NCI-H128 (cell line): ENCODE measurements around the gene GARNL3.
A peak's percentile ranks its signal among the peaks of the same experiment; 100 is the strongest.

ENCODE experiments used
- DNase-seq: peaks from one replicate; lab custom pipeline; 2025; ENCODE audit not compliant: unreplicated experiment; lab: John Stamatoyannopoulos, UW

Gene GARNL3

GRCh38 chr9:127233989-127234388 lies 30.6 kb upstream of the GARNL3 start:
- no peak for DNase-seq

GRCh38 chr9:127237801-127238200 lies 26.8 kb upstream of the GARNL3 start:
- DNase-seq, result no peak

- DNase-seq, result no peak
Observed at GRCh38 chr9:127241354-127241753, 23.2 kb upstream of the GARNL3 start.

GRCh38 chr9:127244609-127245601 lies 19.7 kb upstream of the GARNL3 start:
- DNase-seq, result peak; percentile 94

GRCh38 chr9:127245637-127246164 lies 18.9 kb upstream of the GARNL3 start:
- no peak for DNase-seq

GRCh38 chr9:127248241-127248640 lies 16.3 kb upstream of the GARNL3 start:
- no peak for DNase-seq

GRCh38 chr9:127249877-127250276 lies 14.7 kb upstream of the GARNL3 start:
- DNase-seq, result no peak

GRCh38 chr9:127250896-127251391 lies 13.6 kb upstream of the GARNL3 start:
- DNase-seq, result no peak

- DNase-seq, result no peak
Observed at GRCh38 chr9:127252410-127253318, 11.9 kb upstream of the GARNL3 start.

GRCh38 chr9:127253446-127253845 lies 11.1 kb upstream of the GARNL3 start:
- DNase-seq, result no peak

- DNase-seq, result no peak
Observed at GRCh38 chr9:127255692-127256091, 8.9 kb upstream of the GARNL3 start.

- DNase-seq, result no peak
Observed at GRCh38 chr9:127256324-127256723, 8.2 kb upstream of the GARNL3 start.

GRCh38 chr9:127258606-127259471 lies 5.7 kb upstream of the GARNL3 start:
- no peak for DNase-seq

GRCh38 chr9:127262602-127263001 lies 2.0 kb upstream of the GARNL3 start:
- no peak for DNase-seq

- DNase-seq, result no peak
Observed at GRCh38 chr9:127263237-127263636, 1.3 kb upstream of the GARNL3 start.

- DNase-seq, result no peak
Observed at GRCh38 chr9:127263664-127264063, 910 bp upstream of the GARNL3 start.

- DNase-seq, result no peak
Observed at GRCh38 chr9:127267793-127268525, 3.4 kb downstream of the GARNL3 start.

GRCh38 chr9:127269449-127269848 lies 4.9 kb downstream of the GARNL3 start:
- no peak for DNase-seq

- no peak for DNase-seq
Observed at GRCh38 chr9:127273326-127273725, 8.8 kb downstream of the GARNL3 start.

- DNase-seq, result no peak
Observed at GRCh38 chr9:127277099-127277498, 12.5 kb downstream of the GARNL3 start.
